HG03066 (cell line): ENCODE measurements around the gene TMEM132C.

Experiments
- ATAC-seq: cut with Tn5 transposase; IDR thresholded peaks from one replicate; pipeline ENCODE4 v1.9.1; 2021; ENCODE audit warnings: low read depth; ENCODE audit not compliant: unreplicated experiment

TMEM132C gene

DNA sequence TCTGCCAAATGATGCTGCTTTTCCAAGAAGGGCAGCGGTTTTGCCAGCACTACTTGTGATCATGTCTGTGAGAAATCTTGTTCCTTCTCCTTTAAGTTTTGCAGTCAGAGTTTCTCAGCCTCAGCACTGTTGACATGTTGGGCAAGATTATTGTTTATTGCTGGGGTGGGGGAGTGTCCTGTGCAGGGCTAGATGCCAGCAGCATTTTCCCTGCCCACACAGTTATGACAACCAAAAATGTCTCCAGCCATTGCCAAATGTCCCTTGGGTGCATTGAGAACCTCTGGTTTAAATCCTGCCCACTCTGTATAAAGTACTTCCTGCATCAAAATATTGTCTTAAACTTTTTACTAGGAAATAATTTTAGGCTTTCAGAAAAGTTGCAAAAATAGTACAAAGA is 20.0 kb downstream of the TMEM132C start:
- ATAC-seq: no peak

DNA sequence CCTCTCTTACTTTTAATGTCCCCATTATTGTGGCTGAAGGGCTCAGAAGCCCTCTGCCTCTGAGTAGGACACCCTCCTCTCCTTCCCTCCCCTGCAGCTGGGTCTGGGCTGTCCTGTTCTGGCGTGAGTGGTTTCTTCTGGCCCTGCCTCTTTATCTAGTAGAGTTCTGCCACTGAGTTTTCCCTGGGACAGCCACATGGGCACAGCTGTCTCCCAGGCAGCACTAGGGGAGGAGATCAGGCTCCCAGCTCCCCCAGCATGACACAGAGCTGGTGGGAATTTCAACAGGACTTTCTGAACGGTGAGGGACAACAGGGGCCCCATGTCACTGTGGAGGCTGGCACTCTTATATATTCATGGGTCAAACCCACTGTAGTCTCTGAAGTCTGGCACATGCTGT is 21.4 kb downstream of the TMEM132C start:
- ATAC-seq: no peak

DNA sequence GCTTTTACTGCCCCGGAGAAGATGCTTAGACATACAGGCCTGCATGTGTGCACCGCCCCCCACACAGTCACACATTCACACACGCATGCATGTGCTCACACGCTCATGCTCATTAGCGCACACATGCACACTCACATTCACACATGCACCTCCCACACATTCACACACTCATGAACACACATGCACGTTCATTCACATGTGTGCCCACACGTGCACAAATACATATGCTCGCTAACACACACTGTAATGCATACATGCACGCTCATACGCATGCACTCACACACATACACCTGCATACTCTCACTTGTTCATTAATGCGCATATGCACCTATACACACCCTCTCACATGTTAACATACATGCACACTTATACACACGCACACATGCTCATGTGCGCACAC is 21.9 kb downstream of the TMEM132C start:
- ATAC-seq: no peak

DNA sequence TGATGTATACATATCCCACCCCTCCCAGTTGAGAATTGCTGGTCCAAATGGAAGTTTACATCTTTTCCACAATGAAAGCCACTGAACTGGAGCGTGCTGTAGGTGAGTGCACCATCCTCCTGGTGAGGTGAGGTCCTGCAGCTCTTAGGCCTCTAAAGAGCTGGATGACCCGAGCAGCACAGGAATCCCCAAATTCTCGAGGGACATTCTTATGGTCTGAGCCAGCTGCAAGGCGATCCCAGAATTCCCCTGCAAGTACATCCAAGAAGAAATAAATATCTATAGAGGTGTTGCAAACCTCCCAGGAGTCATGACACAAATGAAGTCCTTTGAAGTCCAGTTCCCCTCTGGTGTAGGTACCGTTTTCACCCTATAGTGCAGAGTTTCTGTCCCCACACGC is 24.0 kb downstream of the TMEM132C start:
- ATAC-seq: no peak

DNA sequence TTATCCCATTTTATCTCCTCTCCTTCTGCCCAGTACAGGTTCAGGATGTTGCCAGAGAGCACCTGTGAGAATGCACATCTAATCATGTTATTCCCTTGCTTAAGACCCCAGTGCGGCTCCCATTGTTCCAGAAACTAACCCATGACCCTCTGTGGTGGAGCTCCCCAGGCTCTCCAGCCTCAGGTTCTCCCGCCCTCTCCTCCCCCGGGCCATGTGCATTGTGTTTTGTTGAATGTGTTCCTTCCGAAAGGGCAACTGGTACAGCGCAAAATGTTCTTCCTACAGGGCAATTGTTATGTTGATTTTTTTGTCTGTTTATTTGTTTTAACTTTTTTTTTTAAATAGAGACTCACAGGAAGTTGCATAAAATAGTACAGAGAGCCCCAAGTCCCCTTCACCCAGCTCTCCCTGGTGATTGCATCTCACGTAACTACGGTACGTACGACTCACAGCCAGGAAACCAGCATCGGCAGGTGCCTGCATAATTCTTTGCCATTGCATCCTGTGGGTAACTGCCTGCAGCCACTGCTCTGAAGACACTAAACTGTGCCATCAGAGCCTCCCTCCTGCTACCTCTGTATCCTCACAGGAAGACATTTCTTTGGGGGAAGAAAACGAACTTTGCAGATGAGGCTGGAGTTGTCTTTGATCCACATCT is 31.2 kb downstream of the TMEM132C start:
- ATAC-seq: no peak

DNA sequence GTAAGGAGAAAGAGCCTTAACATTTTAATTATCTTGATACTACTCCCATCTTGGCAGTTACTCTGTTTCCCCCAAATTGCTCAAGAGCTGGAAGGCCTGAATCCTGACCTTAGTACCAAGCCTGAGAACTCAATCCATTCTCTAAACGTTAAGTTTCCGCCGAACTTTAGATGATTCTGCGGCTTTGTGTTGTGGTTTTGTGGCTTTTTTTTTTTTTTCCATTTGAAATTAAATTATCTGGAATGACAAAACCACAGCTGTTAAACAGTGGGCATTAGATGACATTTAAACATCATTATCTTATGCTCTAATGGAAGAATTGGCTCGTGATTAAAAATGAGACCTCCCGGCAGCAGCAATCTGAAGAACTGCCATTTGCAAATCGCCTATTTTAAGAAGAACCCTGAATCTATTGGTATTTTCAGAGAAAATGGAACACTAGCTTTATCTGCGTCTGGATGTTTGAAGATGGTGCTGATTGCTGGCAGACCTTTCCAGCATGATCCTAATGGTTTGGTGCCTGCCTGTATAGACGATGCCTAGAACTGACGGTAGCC is 38.4 kb downstream of the TMEM132C start:
- ATAC-seq: no peak

DNA sequence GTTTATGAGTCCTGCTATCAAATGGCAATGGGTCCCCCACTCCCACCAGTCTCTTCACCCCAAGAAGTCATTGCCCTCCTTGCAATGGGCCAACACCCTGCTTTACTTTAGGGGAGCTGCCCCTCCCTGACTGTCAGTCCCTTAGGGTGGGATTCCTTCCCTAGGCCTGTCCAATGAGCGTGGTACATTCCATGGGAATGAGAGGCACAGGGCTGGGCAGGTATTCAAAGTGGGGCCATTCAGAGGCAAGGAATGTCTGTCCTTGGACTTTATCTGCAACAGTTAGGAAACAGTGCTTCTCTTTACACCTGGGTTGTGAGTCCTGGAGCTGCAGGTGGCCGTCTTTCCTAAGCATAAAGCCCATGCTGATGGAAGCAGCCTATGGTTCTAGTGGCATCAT is 40.8 kb downstream of the TMEM132C start:
- no peak for ATAC-seq

GRCh38 chr12:128312661-128313060 is 45.7 kb downstream of the TMEM132C start:
- ATAC-seq: no peak

DNA sequence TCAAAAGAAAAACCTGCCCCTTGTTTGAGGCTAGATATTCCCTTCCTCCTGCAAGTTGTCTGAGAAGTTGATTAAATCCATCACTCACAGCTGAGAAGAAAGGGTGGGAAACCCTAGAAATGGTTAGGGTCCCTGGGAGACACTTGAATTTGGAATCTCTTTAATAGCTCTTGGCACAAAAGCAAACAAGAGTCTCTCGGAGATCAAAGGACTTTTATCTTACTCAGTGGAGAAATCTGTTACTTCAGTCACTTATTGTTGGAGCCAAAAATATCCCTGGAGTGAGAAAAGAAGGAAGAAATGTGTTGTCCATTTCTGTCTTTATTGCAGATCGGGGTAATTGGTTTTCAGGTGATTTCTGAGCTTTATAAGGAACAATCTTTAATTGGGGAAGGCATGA is 47.0 kb downstream of the TMEM132C start:
- no peak for ATAC-seq

GRCh38 chr12:128314611-128315010 is 47.6 kb downstream of the TMEM132C start:
- no peak for ATAC-seq

DNA sequence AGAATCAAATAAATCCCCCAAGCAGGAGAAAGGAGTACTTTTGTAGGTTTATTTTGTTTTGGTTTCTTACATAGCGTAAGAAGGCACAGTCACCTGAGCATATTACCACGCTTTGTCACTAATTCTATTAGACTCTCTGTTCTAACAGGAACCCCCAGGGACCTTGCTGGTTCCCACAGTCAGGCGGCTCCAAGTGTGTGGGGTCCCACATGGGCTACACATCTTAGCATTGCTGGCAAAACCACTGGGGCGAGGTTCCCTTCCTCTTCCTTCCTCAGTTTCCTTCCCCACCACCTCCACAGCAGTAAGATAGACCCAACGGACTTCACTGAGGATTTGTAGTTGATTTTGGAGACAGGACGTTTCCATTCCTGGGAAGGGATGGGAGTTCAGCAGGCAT is 49.1 kb downstream of the TMEM132C start:
- ATAC-seq: no peak

DNA sequence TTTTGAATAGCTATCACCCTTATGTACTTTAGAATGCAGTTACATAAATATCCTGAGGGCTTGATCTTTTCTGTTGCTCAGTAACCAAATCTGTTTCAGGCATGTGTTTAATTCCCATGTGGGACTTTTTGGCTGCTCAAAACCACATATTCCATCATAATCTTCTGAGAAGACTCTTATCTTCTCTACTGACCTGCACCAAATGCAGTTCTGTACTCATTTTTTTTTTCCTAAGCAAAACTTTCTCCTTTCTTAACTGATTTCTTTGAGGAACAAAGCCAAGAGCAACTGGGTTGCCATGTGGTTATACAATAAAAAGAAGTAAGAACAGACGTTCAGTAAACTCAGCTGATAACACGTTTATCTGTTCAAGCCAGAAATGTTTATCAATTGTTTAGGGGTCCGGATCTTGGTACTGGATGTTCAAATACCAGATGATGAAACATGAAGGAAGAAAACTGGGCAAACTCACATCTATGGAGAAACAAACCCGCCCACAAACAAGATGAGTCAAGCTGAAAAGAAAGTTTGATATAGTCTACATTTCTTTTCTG is 50.1 kb downstream of the TMEM132C start:
- no peak for ATAC-seq

DNA sequence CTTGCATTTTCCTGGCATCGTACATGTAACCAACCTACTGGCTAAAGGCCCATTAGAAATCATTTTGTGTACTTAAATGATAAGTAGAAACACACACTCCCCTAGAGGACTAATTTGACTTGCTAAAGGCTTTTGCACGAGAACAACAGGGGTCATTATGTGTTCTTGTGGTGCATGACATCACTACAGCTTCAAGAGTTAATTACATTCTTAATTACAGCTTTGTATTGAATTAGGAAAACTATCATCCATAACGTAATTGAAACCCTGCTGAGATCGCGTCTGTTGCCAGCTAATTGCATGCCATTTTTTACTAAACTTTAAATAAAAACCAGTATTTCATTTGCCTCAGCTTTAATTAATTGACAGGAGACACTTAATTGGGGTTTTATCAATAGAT is 51.4 kb downstream of the TMEM132C start:
- no peak for ATAC-seq

DNA sequence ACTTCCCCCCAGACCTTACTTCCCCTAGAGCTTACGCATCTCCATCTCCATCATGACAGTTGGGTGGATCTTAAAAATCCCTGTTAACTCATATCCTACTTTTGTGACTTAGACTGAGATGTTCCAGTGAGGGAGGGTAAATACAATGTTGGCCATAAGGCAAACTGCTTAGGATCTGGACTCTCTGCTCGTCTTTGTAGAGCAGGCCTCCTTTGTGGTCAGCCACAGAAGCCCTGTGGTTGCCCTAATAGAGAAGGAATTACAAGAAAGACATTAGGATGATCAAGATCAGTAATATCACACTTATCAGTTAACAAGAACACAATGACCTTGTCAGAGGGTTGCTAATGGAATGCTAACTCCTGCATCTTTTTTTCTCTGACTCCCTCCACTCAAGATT is 52.0 kb downstream of the TMEM132C start:
- no peak for ATAC-seq

DNA sequence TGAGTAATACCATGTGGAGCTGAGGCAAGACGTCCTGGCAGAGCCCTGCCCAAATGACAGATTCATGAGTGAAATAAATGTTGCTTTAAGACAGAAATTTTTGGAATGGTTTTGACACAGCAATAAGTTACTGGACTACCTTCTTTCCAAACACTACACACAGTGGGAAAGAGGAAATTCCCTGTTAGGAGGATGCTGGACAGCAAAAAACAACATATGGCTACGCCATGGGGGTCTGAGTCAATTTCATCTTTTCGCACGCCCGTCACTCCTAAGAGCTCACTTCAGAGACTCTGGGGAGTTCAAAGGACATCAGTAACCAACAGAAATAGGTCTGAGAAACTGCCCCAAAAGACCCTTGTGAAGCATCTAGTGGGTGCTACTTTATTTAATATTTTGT is 55.4 kb downstream of the TMEM132C start:
- no peak for ATAC-seq

- ATAC-seq: no peak
Observed at GRCh38 chr12:128323145-128323920, 56.4 kb downstream of the TMEM132C start.

DNA sequence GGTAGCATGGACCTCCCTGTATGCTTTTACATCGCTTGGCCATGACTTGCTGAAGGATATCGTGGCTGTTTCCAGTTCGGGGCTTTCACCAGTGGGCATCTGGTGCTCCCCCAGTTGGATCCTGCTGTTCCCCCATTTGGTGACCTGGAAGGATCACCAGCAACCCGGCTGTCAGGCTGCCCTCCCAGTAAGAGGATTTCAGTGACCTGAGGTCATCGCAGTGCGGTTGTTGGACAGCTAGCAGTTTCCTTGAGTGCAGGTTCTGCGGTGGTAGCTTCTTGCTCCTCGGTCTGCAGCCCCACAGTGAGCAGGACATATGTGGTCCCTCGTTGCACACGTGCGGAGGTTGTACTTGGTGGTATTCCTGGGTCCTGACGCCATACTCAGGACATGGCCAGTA is 58.7 kb downstream of the TMEM132C start:
- no peak for ATAC-seq

- no peak for ATAC-seq
Observed at GRCh38 chr12:128326406-128326805, 59.4 kb downstream of the TMEM132C start.

GRCh38 chr12:128328961-128329360 is 62.0 kb downstream of the TMEM132C start:
- no peak for ATAC-seq

DNA sequence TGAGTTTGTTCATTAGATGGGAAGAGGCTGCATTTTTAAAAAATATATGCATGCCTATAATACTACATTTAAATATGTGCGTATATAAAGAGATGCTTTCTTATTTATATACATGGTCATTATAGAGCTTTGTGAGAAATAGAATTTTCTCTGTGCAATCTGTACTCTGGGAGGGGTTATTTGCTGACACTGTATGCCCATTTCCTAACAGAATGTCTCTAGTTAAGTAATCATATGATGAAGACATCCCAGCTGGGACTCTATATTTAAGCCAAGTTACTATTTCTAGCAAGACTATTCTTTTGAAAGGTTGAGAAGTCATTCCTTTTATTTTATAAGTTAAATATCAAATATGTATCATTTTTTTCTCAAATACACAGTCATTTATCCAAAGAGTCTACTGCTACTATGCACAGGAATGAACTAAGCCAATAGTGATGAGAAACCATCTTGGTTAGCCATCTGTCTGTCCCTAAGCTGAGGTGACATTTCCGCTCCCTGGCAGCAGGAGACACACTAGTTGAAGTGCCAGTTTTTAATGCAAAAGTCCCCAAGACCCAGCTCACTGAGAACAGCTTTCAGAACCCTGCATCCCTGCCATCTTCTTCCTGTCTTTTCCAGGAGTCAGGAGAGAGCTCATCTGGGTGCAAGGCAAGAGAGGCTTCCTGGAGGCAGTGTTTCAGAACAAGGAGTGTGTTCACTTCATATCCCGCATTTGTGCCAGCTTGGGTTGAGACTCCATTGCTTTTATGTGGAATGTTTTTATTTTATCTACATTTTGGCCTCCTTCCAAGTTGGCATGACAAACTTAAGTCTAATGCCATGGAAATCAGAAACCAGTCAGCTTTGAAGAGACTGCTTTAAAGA is 69.5 kb downstream of the TMEM132C start:
- ATAC-seq: no peak

DNA sequence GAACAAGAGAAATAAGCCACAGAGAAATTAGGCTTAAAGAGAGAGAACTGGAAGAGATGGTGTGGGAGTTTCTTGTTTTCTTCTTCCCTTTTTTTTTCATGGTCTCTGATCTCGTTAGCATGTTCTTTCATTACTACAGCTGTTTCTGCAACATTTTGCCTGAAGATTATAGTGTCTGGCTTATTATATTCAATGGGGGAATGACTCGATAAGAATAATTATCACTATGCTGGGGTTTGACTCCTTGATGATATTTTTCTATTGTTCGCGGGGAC is 70.0 kb downstream of the TMEM132C start:
- ATAC-seq: no peak
